Ishikawa (cell line): ENCODE results near the gene MSX2.

Experiments
- CEBPB ChIP-seq: IDR thresholded peaks from 2 replicates; pipeline ENCODE4 v1.6.1; 2012
- CREB1 ChIP-seq: IDR thresholded peaks from 2 replicates; pipeline ENCODE4 v1.6.1; 2012; ENCODE audit warnings: low read depth
- EGR1 ChIP-seq: IDR thresholded peaks from 2 replicates; pipeline ENCODE4 v1.6.1; 2012
- EP300 ChIP-seq: IDR thresholded peaks from 2 replicates; pipeline ENCODE4 v1.6.1; 2012; ENCODE audit warnings: borderline replicate concordance
- FOXM1 ChIP-seq: IDR thresholded peaks from 2 replicates; pipeline ENCODE4 v1.6.1; 2012; ENCODE audit warnings: low read depth, borderline replicate concordance
- MAX ChIP-seq: IDR thresholded peaks from 2 replicates; pipeline ENCODE4 v1.6.1; 2012
- NFIC ChIP-seq: IDR thresholded peaks from 2 replicates; pipeline ENCODE4 v1.6.1; 2012
- RAD21 ChIP-seq: IDR thresholded peaks from 2 replicates; pipeline ENCODE4 v1.6.1; 2012; ENCODE audit warnings: low read depth
- REST ChIP-seq: IDR thresholded peaks from 2 replicates; pipeline ENCODE4 v1.6.1; 2012; ENCODE audit warnings: low read depth, mild to moderate bottlenecking
- TAF1 ChIP-seq: IDR thresholded peaks from 2 replicates; pipeline ENCODE4 v1.6.1; 2012; ENCODE audit warnings: low read depth, mild to moderate bottlenecking
- TCF12 ChIP-seq: IDR thresholded peaks from 2 replicates; pipeline ENCODE4 v1.6.1; 2012; ENCODE audit warnings: low read depth
- TEAD4 ChIP-seq: IDR thresholded peaks from 2 replicates; pipeline ENCODE4 v1.6.1; 2012
- USF1 ChIP-seq: IDR thresholded peaks from 2 replicates; pipeline ENCODE4 v1.6.1; 2012
- YY1 ChIP-seq: IDR thresholded peaks from 2 replicates; pipeline ENCODE4 v1.6.1; 2012; ENCODE audit warnings: low read depth
- ZBTB7A ChIP-seq: IDR thresholded peaks from 2 replicates; pipeline ENCODE4 v1.6.1; 2012; ENCODE audit warnings: low read depth

The MSX2 gene

GRCh38 chr5:174706997-174707572 lies 17.3 kb upstream of the MSX2 start:
- TF ChIP-seq EP300 (no peak), TAF1 (no peak), YY1 (no peak), EGR1 (no peak), FOXM1 (no peak), TCF12 (no peak), CREB1 (no peak), NFIC (no peak), RAD21 (no peak)

GRCh38 chr5:174707671-174708070 lies 16.7 kb upstream of the MSX2 start:
- TF ChIP-seq RAD21 (no peak), TAF1 (no peak), MAX (no peak), FOXM1 (no peak), EP300 (no peak), USF1 (no peak), TEAD4 (no peak), YY1 (no peak), REST (no peak), TCF12 (no peak), EGR1 (no peak), ZBTB7A (no peak), CEBPB (no peak), NFIC (no peak), CREB1 (no peak)

- no peak for TF ChIP-seq YY1
- TF ChIP-seq USF1: no peak
- TF ChIP-seq NFIC: no peak
- TF ChIP-seq EP300: no peak
- no peak for TF ChIP-seq TEAD4
- no peak for TF ChIP-seq REST
- no peak for TF ChIP-seq TAF1
- TF ChIP-seq TCF12: no peak
- TF ChIP-seq FOXM1: no peak
- no peak for TF ChIP-seq RAD21
- no peak for TF ChIP-seq MAX
- TF ChIP-seq ZBTB7A: no peak
- TF ChIP-seq EGR1: no peak
- TF ChIP-seq CEBPB: no peak
- TF ChIP-seq CREB1: no peak
Measured at GRCh38 chr5:174708476-174709207, 15.7 kb upstream of the MSX2 start.

GRCh38 chr5:174714751-174715150 lies 9.6 kb upstream of the MSX2 start:
- TF ChIP-seq EP300: no peak
- TF ChIP-seq NFIC: no peak
- TF ChIP-seq ZBTB7A: no peak
- TF ChIP-seq USF1: no peak
- no peak for TF ChIP-seq FOXM1
- no peak for TF ChIP-seq TAF1
- no peak for TF ChIP-seq YY1
- TF ChIP-seq RAD21: no peak
- no peak for TF ChIP-seq TCF12
- TF ChIP-seq MAX: no peak
- TF ChIP-seq REST: no peak
- TF ChIP-seq TEAD4: no peak
- TF ChIP-seq CREB1: no peak
- TF ChIP-seq EGR1: no peak
